Vagina (tissue), 2 donors: ENCODE data around the gene MFAP3. TPM values are rescaled to one million over a fixed set of nuclear protein-coding genes. Genes with fewer than 3 reads are reported as not detected.

ENCODE experiments used
- DNase-seq, 2 donors: peaks; one replicate each; pipeline ENCODE4 v3.0.0-alpha.2; 2017; ENCODE audit errors: extremely low spot score in 2 of 2
- H3K27ac ChIP-seq: fragments of 200-600 bp; sonication (generic); one replicate; pipeline ENCODE4 v1.5.1; 2019
- H3K27me3 ChIP-seq: fragments of 200-600 bp; sonication (generic); one replicate; pipeline ENCODE4 v1.5.1; 2019
- H3K36me3 ChIP-seq, 2 donors: fragments of 200-600 bp; sonication (generic); one replicate each; pipeline ENCODE4 v1.5.1; 2017 to 2019
- H3K4me1 ChIP-seq: fragments of 200-600 bp; sonication (generic); one replicate; pipeline ENCODE4 v1.5.1; 2019
- H3K4me3 ChIP-seq, 2 donors: fragments of 200-600 bp; sonication (generic); 1 replicate in 1 of 2; 2 replicates in 1 of 2; pipeline ENCODE4 v1.5.1; 2016 to 2019
- H3K9me3 ChIP-seq: fragments of 200-600 bp; sonication (generic); one replicate; pipeline ENCODE4 v1.5.1; 2019
- POLR2A ChIP-seq, 2 donors: fragments of 450-650 bp; IDR thresholded peaks; one replicate each; pipeline ENCODE4 v1.6.1; 2017; ENCODE audit warnings: antibody characterized with exemption in 2 of 2, mild to moderate bottlenecking in 2 of 2, moderate library complexity in 2 of 2
- POLR2AphosphoS5 ChIP-seq, 2 donors: sonication (generic); formaldehyde crosslinking; IDR thresholded peaks; one replicate each; pipeline ENCODE4 v1.9.0; 2017; ENCODE audit warnings: antibody characterized with exemption in 2 of 2, mild to moderate bottlenecking in 2 of 2, low read depth in 1 of 2; ENCODE audit not compliant: insufficient read depth in 1 of 2
- intact Hi-C: fragments of 100-400 bp; cut with DNase I; formaldehyde crosslinking; loops from one replicate; pipeline ENCODE4 v1.15.1; 2023
- total RNA-seq: library from RNA; depleted of rRNA; stranded (reverse); fragments of >200 nt; gene quantifications from one replicate; pipeline ENCODE4 v1.2.3, GENCODE V29; 2016
- TF ChIP-seq, protein P1 (sequence below), 3 experiments: fragments of 450-650 bp in 2 of 3; fragments of 200-600 bp in 1 of 3; sonication (generic) in 1 of 3; IDR thresholded peaks; one replicate each; pipeline ENCODE4 v1.5.1; 2017 to 2019; ENCODE audit warnings: antibody characterized with exemption in 3 of 3, mild to moderate bottlenecking in 2 of 3, moderate library complexity in 2 of 3

MFAP3 gene
- total RNA-seq, 1 donor from 2014 or later, result 38.5 TPM

GRCh38 chr5:154000703-154001102 lies 38.1 kb upstream of the MFAP3 start:
- no peak for DNase-seq
- H3K4me3 ChIP-seq, result no peak overlapping the region
- H3K4me1 ChIP-seq, result no peaks in the 10 kb centered on the region
- TF ChIP-seq POLR2AphosphoS5 (IDR thresholded peaks at IDR 0.05; ENCODE audit: insufficient read depth in 1 of 2, low read depth in 1 of 2), result no peak
- TF ChIP-seq POLR2A (IDR thresholded peaks at IDR 0.05), result no peak
- TF ChIP-seq, protein P1, sequence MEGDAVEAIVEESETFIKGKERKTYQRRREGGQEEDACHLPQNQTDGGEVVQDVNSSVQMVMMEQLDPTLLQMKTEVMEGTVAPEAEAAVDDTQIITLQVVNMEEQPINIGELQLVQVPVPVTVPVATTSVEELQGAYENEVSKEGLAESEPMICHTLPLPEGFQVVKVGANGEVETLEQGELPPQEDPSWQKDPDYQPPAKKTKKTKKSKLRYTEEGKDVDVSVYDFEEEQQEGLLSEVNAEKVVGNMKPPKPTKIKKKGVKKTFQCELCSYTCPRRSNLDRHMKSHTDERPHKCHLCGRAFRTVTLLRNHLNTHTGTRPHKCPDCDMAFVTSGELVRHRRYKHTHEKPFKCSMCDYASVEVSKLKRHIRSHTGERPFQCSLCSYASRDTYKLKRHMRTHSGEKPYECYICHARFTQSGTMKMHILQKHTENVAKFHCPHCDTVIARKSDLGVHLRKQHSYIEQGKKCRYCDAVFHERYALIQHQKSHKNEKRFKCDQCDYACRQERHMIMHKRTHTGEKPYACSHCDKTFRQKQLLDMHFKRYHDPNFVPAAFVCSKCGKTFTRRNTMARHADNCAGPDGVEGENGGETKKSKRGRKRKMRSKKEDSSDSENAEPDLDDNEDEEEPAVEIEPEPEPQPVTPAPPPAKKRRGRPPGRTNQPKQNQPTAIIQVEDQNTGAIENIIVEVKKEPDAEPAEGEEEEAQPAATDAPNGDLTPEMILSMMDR (IDR thresholded peaks at IDR 0.05), result no peak
- no peak overlapping the region for H3K27ac ChIP-seq
- peaks cover 0 to 11% of the 10 kb centered on the region in 2 donors for H3K36me3 ChIP-seq
- H3K27me3 ChIP-seq, result no peaks in the 10 kb centered on the region
- no peaks in the 10 kb centered on the region for H3K9me3 ChIP-seq
- intact Hi-C loops, result no loop called here

- Histone ChIP-seq H3K4me1 (no peaks in the 10 kb centered on the region), H3K36me3 (peaks cover 0 to 11% of the 10 kb centered on the region in 2 donors), H3K27me3 (no peaks in the 10 kb centered on the region), H3K27ac (peak overlapping the region; percentile 13), H3K4me3 (no peak overlapping the region), H3K9me3 (no peaks in the 10 kb centered on the region)
- TF ChIP-seq POLR2AphosphoS5 (IDR thresholded peaks at IDR 0.05; ENCODE audit: insufficient read depth in 1 of 2, low read depth in 1 of 2), result peak; percentile 16 to 36
- TF ChIP-seq, protein P1 (IDR thresholded peaks at IDR 0.05), result no peak
- intact Hi-C loops, result no loop called here
- no peak for DNase-seq
Measured at GRCh38 chr5:154002093-154002492, 36.7 kb upstream of the MFAP3 start.

- no peak for DNase-seq
- no peaks in the 10 kb centered on the region for H3K9me3 ChIP-seq
- peak overlapping the region; percentile 13 for H3K27ac ChIP-seq
- intact Hi-C loops, result no loop called here
- no peaks in the 10 kb centered on the region for H3K4me1 ChIP-seq
- no peak overlapping the region for H3K4me3 ChIP-seq
- peaks cover 0 to 6% of the 10 kb centered on the region in 2 donors for H3K36me3 ChIP-seq
- TF ChIP-seq, protein P1 (IDR thresholded peaks at IDR 0.05), result no peak
- TF ChIP-seq POLR2A (IDR thresholded peaks at IDR 0.05), result no peak
- no peak for TF ChIP-seq POLR2AphosphoS5 (IDR thresholded peaks at IDR 0.05; ENCODE audit: insufficient read depth in 1 of 2, low read depth in 1 of 2)
- no peaks in the 10 kb centered on the region for H3K27me3 ChIP-seq
Measured at GRCh38 chr5:154002511-154003020, 36.2 kb upstream of the MFAP3 start.

DNA sequence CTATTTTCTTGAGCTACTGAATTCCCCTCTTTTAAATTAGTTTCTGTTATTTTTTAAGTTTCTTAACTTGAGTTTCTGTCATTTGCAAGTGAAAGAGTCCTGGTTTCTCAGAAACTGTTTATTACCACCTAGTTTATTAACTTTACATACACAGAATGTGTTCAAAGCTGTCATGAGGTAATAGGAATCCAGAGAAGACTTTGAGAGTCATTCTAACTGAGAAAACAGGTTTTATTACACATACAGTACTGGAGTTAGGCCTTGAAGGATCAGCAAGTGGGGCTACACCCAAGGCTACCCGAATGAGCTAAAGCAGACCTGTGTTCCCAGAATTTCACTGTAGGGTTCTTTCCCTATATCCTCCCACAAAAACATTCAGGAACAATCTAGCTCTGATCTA lies 33.1 kb upstream of the MFAP3 start:
- TF ChIP-seq POLR2AphosphoS5 (IDR thresholded peaks at IDR 0.05; ENCODE audit: insufficient read depth in 1 of 2, low read depth in 1 of 2), result no peak
- no peak for TF ChIP-seq POLR2A (IDR thresholded peaks at IDR 0.05)
- TF ChIP-seq, protein P1 (IDR thresholded peaks at IDR 0.05), result no peak
- Histone ChIP-seq H3K27ac (no peak overlapping the region), H3K4me1 (no peaks in the 10 kb centered on the region), H3K27me3 (no peaks in the 10 kb centered on the region), H3K36me3 (peaks cover 0 to 10% of the 10 kb centered on the region in 2 donors), H3K9me3 (no peaks in the 10 kb centered on the region), H3K4me3 (no peak overlapping the region)
- intact Hi-C loops, result no loop called here
- DNase-seq, result no peak

DNA sequence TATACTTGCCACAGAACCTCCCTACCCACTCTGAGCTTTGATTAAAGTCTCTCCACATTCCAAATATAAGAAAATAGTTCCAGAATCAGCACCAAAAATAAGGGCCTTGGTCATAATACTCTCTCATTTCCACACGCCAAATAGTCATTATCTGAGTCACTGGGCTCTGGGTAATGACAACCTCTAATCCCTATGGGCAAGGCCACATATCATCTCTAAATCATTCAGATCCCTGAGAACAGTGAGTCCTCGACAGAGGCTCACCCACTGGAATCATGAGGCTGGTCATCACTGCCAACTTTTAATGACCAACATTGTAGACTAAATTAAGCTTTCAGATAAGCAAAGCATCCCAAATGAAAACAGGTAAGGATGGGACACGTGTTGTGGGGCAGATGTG lies 28.1 kb upstream of the MFAP3 start:
- H3K36me3 ChIP-seq, result peaks cover 0 to 19% of the 10 kb centered on the region in 2 donors
- TF ChIP-seq, protein P1 (IDR thresholded peaks at IDR 0.05), result no peak
- no peak for TF ChIP-seq POLR2A (IDR thresholded peaks at IDR 0.05)
- peak in 1 of 2 donors; percentile 12 for TF ChIP-seq POLR2AphosphoS5 (IDR thresholded peaks at IDR 0.05; ENCODE audit: insufficient read depth in 1 of 2, low read depth in 1 of 2)
- no peak overlapping the region for H3K27ac ChIP-seq
- H3K27me3 ChIP-seq, result no peaks in the 10 kb centered on the region
- no peak for DNase-seq
- H3K9me3 ChIP-seq, result no peaks in the 10 kb centered on the region
- intact Hi-C loops, result no loop called here
- H3K4me3 ChIP-seq, result no peak overlapping the region
- no peaks in the 10 kb centered on the region for H3K4me1 ChIP-seq
